ENCODE measurements around the gene CACUL1.

The CACUL1 gene

GRCh38 chr10:118753331-118754228 lies 1.2 kb downstream of the CACUL1 start:
- H4K91ac ChIP-seq (ENCODE audit: low read depth, low read length): peak overlapping the region; percentile 80
- H2AK5ac ChIP-seq (ENCODE audit: low read length): no peak overlapping the region
- H4K12ac ChIP-seq (ENCODE audit: low read depth, low read length): no peak overlapping the region
- H3K9me3 ChIP-seq (ENCODE audit: insufficient read depth, low read depth, low read length): no peaks in the 10 kb centered on the region
- H2BK12ac ChIP-seq (ENCODE audit: low read length): no peak overlapping the region
- H3K4me1 ChIP-seq (ENCODE audit: control insufficient read depth in 1 of 2, insufficient read depth in 2 of 2, low read length in 2 of 2): no peaks in the 10 kb centered on the region
- H3K4me2 ChIP-seq (ENCODE audit: low read length): peak overlapping the region; percentile 90
- H2BK5ac ChIP-seq (ENCODE audit: low read depth, low read length, poor library complexity): no peak overlapping the region
- H3K79me2 ChIP-seq (ENCODE audit: control insufficient read depth, insufficient read depth, low read length, poor library complexity): peaks cover 9% of the 10 kb centered on the region
- H3K23ac ChIP-seq (ENCODE audit: low read length): no peak overlapping the region
- no peak for DNase-seq
- no peaks in the 10 kb centered on the region for H3K27me3 ChIP-seq (ENCODE audit: insufficient read depth, low read length)
- no peak overlapping the region for H2AFZ ChIP-seq (ENCODE audit: insufficient read depth, low read length, poor library complexity)
- no peak overlapping the region for H3K18ac ChIP-seq (ENCODE audit: low read length)
- H3K4ac ChIP-seq (ENCODE audit: low read depth, low read length): peak overlapping the region; percentile 94
- H3K36me3 ChIP-seq (ENCODE audit: control insufficient read depth in 1 of 2, insufficient read depth in 2 of 2, low read length in 2 of 2): no peaks in the 10 kb centered on the region
- H3K79me1 ChIP-seq (ENCODE audit: low read length): peaks cover 7% of the 10 kb centered on the region
- no CpG with 5 or more reads among the region's 17 CpGs for WGBS (ENCODE audit: extremely low coverage, insufficient coverage, insufficient read length)
- H3K9ac ChIP-seq (ENCODE audit: low read length): peak overlapping the region; percentile 93
- no peak overlapping the region for H4K8ac ChIP-seq (ENCODE audit: low read depth, low read length)
- peak overlapping the region; percentile 100 for H3K4me3 ChIP-seq (ENCODE audit: low read depth, low read length)
- H2BK120ac ChIP-seq (ENCODE audit: insufficient read depth, low read length, poor library complexity): no peak overlapping the region
- peak overlapping the region; percentile 86 for H3K27ac ChIP-seq (ENCODE audit: low read depth, low read length)
- no peak overlapping the region for H3K14ac ChIP-seq (ENCODE audit: low read length)

GRCh38 chr10:118752409-118752808 lies 2.4 kb downstream of the CACUL1 start:
- WGBS (ENCODE audit: extremely low coverage, insufficient coverage, insufficient read length): no CpG with 5 or more reads among the region's 3 CpGs
- no peaks in the 10 kb centered on the region for H3K9me3 ChIP-seq (ENCODE audit: insufficient read depth, low read depth, low read length)

GRCh38 chr10:118751265-118751664 lies 3.5 kb downstream of the CACUL1 start:
- Histone ChIP-seq H2BK12ac (ENCODE audit: low read length) (no peak overlapping the region), H4K12ac (ENCODE audit: low read depth, low read length) (no peak overlapping the region), H3K4ac (ENCODE audit: low read depth, low read length) (no peak overlapping the region), H3K27ac (ENCODE audit: low read depth, low read length) (no peak overlapping the region), H4K91ac (ENCODE audit: low read depth, low read length) (no peak overlapping the region), H3K9me3 (ENCODE audit: insufficient read depth, low read depth, low read length) (no peaks in the 10 kb centered on the region), H3K4me1 (ENCODE audit: control insufficient read depth in 1 of 2, insufficient read depth in 2 of 2, low read length in 2 of 2) (peaks cover 8 to 13% of the 10 kb centered on the region in 2 experiments), H2BK120ac (ENCODE audit: insufficient read depth, low read length, poor library complexity) (no peak overlapping the region), H2BK5ac (ENCODE audit: low read depth, low read length, poor library complexity) (no peak overlapping the region), H2AFZ (ENCODE audit: insufficient read depth, low read length, poor library complexity) (no peak overlapping the region), H4K8ac (ENCODE audit: low read depth, low read length) (no peak overlapping the region), H3K79me2 (ENCODE audit: control insufficient read depth, insufficient read depth, low read length, poor library complexity) (peaks cover 19% of the 10 kb centered on the region), H3K14ac (ENCODE audit: low read length) (no peak overlapping the region), H2AK5ac (ENCODE audit: low read length) (no peak overlapping the region), H3K23ac (ENCODE audit: low read length) (no peak overlapping the region), H3K36me3 (ENCODE audit: control insufficient read depth in 1 of 2, insufficient read depth in 2 of 2, low read length in 2 of 2) (peaks cover 0 to 2% of the 10 kb centered on the region in 2 experiments), H3K18ac (ENCODE audit: low read length) (no peak overlapping the region), H3K4me3 (ENCODE audit: low read depth, low read length) (no peak overlapping the region), H3K27me3 (ENCODE audit: insufficient read depth, low read length) (no peaks in the 10 kb centered on the region), H3K79me1 (ENCODE audit: low read length) (peaks cover 7% of the 10 kb centered on the region), H3K4me2 (ENCODE audit: low read length) (no peak overlapping the region), H3K9ac (ENCODE audit: low read length) (no peak overlapping the region)
- no CpG with 5 or more reads among the region's 1 CpG for WGBS (ENCODE audit: extremely low coverage, insufficient coverage, insufficient read length)
- no peak for DNase-seq

More at GRCh38 chr10:118752409-118752808, 2.4 kb downstream of the CACUL1 start:
- Histone ChIP-seq H4K12ac (ENCODE audit: low read depth, low read length) (no peak overlapping the region), H2AFZ (ENCODE audit: insufficient read depth, low read length, poor library complexity) (no peak overlapping the region), H3K4me3 (ENCODE audit: low read depth, low read length) (no peak overlapping the region), H2BK120ac (ENCODE audit: insufficient read depth, low read length, poor library complexity) (no peak overlapping the region), H2BK5ac (ENCODE audit: low read depth, low read length, poor library complexity) (no peak overlapping the region), H4K8ac (ENCODE audit: low read depth, low read length) (no peak overlapping the region), H3K79me2 (ENCODE audit: control insufficient read depth, insufficient read depth, low read length, poor library complexity) (peaks cover 14% of the 10 kb centered on the region), H3K4me2 (ENCODE audit: low read length) (no peak overlapping the region), H3K4ac (ENCODE audit: low read depth, low read length) (no peak overlapping the region), H3K18ac (ENCODE audit: low read length) (no peak overlapping the region), H3K79me1 (ENCODE audit: low read length) (peaks cover 7% of the 10 kb centered on the region), H3K14ac (ENCODE audit: low read length) (no peak overlapping the region), H3K4me1 (ENCODE audit: control insufficient read depth in 1 of 2, insufficient read depth in 2 of 2, low read length in 2 of 2) (peaks cover 8% of the 10 kb centered on the region in 2 experiments), H3K27me3 (ENCODE audit: insufficient read depth, low read length) (no peaks in the 10 kb centered on the region), H3K23ac (ENCODE audit: low read length) (no peak overlapping the region), H2AK5ac (ENCODE audit: low read length) (no peak overlapping the region), H4K91ac (ENCODE audit: low read depth, low read length) (no peak overlapping the region), H3K27ac (ENCODE audit: low read depth, low read length) (no peak overlapping the region), H3K36me3 (ENCODE audit: control insufficient read depth in 1 of 2, insufficient read depth in 2 of 2, low read length in 2 of 2) (peaks cover 0 to 2% of the 10 kb centered on the region in 2 experiments), H3K9ac (ENCODE audit: low read length) (no peak overlapping the region), H2BK12ac (ENCODE audit: low read length) (no peak overlapping the region)
- peak in 1 of 2 donors; percentile 31 for DNase-seq

GRCh38 chr10:118748041-118748440 lies 6.7 kb downstream of the CACUL1 start:
- Histone ChIP-seq H2BK120ac (ENCODE audit: insufficient read depth, low read length, poor library complexity) (no peak overlapping the region), H3K27me3 (ENCODE audit: insufficient read depth, low read length) (no peaks in the 10 kb centered on the region), H3K9ac (ENCODE audit: low read length) (no peak overlapping the region), H3K14ac (ENCODE audit: low read length) (no peak overlapping the region), H3K36me3 (ENCODE audit: control insufficient read depth in 1 of 2, insufficient read depth in 2 of 2, low read length in 2 of 2) (peaks cover 0 to 2% of the 10 kb centered on the region in 2 experiments), H3K4ac (ENCODE audit: low read depth, low read length) (peak overlapping the region; percentile 67), H3K79me1 (ENCODE audit: low read length) (no peaks in the 10 kb centered on the region), H4K12ac (ENCODE audit: low read depth, low read length) (no peak overlapping the region), H3K4me3 (ENCODE audit: low read depth, low read length) (no peak overlapping the region), H3K18ac (ENCODE audit: low read length) (no peak overlapping the region), H3K23ac (ENCODE audit: low read length) (no peak overlapping the region), H2BK12ac (ENCODE audit: low read length) (no peak overlapping the region), H2BK5ac (ENCODE audit: low read depth, low read length, poor library complexity) (no peak overlapping the region), H3K4me2 (ENCODE audit: low read length) (no peak overlapping the region), H2AK5ac (ENCODE audit: low read length) (no peak overlapping the region), H3K4me1 (ENCODE audit: control insufficient read depth in 1 of 2, insufficient read depth in 2 of 2, low read length in 2 of 2) (peaks cover 8 to 13% of the 10 kb centered on the region in 2 experiments), H3K9me3 (ENCODE audit: insufficient read depth, low read depth, low read length) (no peaks in the 10 kb centered on the region), H3K79me2 (ENCODE audit: control insufficient read depth, insufficient read depth, low read length, poor library complexity) (peaks cover 14% of the 10 kb centered on the region), H3K27ac (ENCODE audit: low read depth, low read length) (peak overlapping the region; percentile 26), H2AFZ (ENCODE audit: insufficient read depth, low read length, poor library complexity) (no peak overlapping the region), H4K8ac (ENCODE audit: low read depth, low read length) (no peak overlapping the region), H4K91ac (ENCODE audit: low read depth, low read length) (no peak overlapping the region)
- WGBS (ENCODE audit: extremely low coverage, insufficient coverage, insufficient read length): no CpG with 5 or more reads among the region's 6 CpGs
- no peak for DNase-seq

Data from trophoblast cell (in vitro differentiated cells and primary cell).